Measurements from ENCODE around the gene LYST.
"Not testable (repeated sequence)": the region's sequence is repeated elsewhere in the genome, so short reads cannot be mapped to it uniquely, and the experiment has no call there.

LYST gene

DNA sequence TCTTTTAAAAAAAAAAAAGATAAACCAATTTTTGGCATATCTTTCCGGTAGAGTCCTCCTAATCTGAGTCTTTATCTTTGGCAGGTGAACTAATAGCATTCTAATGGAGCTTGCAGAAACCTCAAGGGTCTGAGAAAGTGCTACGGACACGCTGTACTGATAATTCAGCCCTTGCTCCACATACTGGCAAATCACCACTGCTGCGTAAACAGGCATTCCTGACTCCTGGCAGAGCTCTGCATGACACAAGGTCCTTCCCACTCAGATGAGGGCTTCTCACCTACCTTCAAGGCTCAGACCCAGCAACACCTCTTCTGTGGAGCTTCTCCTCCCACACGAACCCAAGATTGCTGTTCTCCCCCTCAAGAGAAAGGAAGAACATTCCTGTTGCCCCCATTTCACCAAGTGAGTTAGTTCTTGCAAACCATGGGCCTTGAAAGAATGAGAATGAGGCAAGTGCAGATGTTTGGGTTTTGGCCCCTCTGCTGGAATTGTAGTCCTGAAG, 48.0 kb downstream of the LYST start:
- no peak for DNase-seq

GRCh38 chr1:235817101-235817728, 49.5 kb downstream of the LYST start:
- no peak for DNase-seq

DNA sequence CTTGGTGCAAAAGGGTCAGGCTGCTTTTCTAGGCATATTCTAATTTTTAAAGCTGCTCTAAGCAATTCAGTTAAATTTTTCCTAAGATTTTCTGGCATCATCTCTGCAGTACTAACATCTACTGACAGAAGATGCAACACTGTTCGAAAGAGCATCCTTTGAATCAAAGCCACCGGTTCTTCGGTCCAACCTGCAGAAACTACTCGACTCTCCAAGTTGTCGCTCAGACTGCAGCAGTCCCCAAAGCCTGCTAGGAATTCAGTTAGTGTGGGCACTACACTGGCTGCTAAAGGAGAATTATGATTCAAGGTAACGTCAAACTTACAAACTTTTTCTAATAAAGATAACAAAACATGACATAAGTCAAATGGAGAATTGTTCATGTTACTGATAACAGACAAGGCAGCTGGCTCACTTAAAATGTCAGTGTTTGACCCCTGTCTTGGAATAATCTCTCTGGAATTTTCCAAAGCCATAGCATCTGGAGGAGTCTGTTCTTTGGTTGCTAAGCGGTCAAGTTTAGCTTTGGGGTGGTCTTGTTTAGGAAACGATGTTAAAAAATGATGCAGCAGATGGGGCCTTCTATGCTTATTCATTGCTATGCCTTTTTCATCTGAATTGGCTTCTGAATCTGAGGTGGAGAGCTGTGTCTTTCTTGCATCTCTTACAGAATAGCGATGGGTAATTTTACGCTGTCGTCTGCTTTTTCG, 56.9 kb downstream of the LYST start:
- DNase-seq = no peak

DNA sequence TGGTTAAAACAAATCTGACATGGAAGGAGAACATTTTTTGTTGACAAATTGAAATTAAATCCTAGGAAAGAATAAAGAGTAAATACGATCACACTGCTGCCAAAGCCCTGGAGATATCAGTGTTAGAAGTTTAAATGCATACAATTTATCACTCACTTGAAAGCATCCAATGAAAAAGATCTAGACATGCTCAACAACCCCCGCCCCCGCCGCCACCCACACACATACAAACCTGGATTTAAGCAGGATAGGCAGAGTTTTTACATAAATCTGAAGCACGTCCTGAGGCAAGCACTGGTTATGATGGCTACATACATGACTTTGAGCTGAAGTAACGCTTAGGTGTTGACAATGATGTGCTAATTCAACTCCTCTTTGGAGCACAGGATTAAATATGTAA, 58.5 kb downstream of the LYST start:
- DNase-seq = no peak

- DNase-seq = no peak
Observed at GRCh38 chr1:235806123-235806522, 60.6 kb downstream of the LYST start.

- no peak for DNase-seq
Observed at GRCh38 chr1:235802573-235803346, 63.9 kb downstream of the LYST start.

DNA sequence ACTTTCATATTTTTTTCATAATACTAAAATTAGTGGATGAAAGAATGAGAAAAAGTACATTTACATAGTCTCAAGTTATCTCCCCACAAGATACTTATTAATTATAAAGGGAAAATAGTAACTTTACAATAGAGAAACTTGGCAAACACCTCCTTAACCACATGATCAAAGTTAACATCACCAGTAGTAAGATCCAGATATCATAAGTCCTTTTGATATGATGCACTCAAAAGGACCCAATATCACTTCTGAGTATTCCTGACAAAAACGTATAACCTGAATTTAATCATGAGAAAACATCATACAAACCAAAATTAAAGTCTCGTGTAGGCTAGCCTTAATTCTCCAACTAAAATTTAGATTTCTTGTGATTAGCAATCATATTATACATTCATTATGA, 67.4 kb downstream of the LYST start:
- no peak for DNase-seq

DNA sequence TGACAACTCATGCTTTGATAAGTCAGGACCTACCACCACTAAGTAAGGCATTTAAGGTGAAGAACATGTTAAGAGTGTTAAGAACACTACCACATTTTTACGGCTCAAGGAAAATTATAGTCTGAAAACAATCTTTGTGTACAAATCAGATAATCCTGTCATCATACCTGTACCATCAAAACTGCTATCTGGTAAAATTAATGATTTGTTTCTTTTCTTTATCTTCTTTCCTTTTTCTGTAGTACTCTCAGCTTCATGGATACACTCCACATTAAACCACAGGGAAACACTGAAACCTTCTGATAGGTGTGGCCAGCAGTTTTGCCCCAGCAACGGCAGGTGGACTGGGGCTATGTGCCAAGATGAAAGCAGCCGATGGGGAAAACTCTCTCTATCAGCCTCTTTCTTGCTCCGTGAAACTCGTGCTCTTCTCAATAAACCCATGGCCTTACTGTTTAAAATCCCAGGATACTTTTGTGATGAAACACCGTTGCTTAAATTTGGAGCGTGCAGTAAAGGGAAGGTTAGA, 75.1 kb downstream of the LYST start:
- no peak for DNase-seq

DNA sequence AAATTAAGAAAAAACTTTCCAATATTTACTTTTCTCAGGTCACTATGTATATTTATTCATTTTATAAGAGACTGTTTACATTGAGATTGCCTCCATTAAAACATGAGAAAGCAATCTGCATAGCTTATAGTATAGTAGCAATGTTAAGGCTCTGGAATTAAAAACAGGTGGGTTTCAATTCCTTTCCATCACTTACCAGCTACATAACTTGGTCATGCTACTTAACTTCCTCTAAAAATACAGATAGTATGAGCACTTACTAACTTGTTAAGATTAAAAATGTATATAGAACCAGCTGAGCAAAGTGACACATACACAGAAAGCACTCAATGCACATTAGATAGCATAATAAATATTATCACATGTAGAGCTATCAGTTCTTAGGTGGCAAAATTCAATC, 76.6 kb downstream of the LYST start:
- no peak for DNase-seq

DNA sequence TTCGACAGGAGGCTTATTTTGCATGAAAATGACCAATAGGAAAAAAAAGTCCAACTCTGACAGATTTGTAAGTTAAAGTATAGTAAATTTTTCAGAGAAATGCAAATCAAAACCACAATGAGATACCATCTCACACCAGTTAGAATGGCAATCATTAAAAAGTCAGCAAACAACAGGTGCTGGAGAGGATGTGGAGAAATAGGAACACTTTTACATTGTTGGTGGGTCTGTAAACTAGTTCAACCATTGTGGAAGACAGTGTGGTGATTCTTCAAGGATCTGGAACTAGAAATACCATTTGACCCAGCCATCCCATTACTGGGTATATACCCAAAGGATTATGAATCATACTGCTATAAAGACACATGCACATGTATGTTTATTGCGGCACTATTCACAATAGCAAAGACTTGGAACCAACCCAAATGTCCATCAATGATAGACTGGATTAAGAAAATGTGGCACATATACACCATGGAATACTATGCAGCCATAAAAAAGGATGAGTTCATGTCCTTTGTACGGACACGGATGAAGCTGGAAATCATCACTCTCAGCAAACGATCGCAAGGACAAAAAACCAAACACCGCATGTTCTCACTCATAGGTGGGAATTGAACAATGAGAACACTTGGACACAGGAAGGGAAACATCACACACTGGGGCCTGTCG, 80.3 kb downstream of the LYST start:
- not testable (repeated sequence) for DNase-seq

DNA sequence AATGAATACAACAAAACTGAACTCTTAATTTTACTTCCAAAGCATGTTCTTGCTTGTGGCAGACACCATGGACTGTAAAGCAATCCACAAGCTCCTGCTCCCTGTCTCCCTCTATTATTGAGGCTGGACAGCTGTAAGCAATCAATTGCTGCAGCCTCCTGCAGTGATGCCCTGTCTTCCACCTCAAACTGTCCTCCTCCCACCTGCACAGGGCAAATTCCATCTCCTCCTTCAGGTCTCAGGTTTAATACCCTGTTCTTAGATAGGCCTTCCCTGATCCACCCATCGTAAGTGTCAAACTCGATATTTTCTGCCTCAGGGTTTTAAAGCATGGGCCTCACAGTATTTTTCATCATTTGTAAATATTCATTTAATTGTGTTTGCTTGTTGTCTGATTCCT, 81.8 kb downstream of the LYST start:
- no peak for DNase-seq

GRCh38 chr1:235783148-235783776, 83.4 kb downstream of the LYST start:
- no peak for DNase-seq

GRCh38 chr1:235782601-235783000, 84.1 kb downstream of the LYST start:
- no peak for DNase-seq

GRCh38 chr1:235781807-235782206, 84.9 kb downstream of the LYST start:
- DNase-seq = no peak

- DNase-seq = no peak
Observed at GRCh38 chr1:235779770-235780169, 86.9 kb downstream of the LYST start.

DNA sequence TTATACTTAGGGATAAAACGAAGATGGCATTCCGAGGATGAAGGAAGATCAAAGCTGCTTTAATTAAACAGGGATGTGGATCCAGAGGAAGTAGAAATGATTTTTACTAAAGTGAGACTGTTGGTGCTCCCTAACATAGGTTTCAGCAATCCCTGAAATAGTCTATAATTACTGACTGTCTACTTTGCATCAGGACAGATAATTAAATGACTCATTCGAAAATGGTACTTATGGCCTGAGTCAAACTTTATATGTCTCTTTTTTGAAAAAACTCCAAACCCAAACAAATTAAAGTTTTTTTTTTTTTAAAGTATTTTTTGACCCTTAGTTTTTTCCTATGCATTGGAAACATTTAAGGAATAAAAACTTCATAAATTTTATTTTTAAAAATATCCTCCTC, 90.3 kb downstream of the LYST start:
- DNase-seq = no peak

DNA sequence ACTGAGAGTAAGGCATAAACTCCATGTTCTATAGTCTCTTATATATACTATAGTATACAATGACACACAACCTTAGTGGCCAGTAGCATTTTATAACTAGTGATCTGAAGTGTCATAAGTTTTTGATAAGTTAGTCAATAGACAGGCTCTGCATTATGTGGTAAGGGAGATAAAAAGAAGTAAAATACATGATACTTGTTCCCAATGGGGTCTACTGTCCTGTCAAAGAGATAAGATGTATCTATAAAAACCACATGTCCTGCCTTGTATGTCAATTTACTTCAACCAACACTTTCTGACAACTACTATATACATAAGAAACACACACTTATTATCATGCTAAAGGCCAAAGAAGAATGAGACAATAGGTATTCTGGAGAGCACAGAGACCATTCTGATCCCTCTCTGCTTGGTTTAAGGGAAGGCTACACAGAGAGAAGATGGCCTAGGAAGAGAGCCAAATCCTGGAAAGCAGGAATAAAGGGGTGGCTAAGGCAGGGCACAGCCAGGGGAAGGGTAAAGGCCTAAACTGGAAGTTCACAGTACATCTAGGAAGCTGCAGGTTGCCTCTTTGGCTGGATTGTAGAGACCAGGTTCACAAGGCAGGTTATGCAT, 91.4 kb downstream of the LYST start:
- no peak for DNase-seq

DNA sequence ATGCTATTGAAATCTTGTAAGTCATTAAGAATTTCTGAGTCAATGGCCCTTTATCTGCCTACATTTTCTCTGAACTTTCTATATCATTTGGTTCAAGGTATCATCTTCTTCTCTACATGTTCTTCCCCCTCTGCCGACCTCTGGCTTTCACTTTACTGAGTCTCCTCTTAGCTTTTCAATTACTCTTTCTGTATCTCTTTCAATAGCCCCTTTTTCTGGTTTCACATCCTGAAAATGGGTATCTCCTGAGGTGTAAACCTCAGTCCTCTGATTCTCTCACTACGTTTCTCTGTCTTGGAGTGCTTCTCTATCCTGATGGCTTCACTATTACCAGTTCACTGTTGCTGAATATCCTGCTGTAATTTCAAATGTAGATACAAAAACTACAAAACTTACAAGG, 98.9 kb downstream of the LYST start:
- no peak for DNase-seq

DNA sequence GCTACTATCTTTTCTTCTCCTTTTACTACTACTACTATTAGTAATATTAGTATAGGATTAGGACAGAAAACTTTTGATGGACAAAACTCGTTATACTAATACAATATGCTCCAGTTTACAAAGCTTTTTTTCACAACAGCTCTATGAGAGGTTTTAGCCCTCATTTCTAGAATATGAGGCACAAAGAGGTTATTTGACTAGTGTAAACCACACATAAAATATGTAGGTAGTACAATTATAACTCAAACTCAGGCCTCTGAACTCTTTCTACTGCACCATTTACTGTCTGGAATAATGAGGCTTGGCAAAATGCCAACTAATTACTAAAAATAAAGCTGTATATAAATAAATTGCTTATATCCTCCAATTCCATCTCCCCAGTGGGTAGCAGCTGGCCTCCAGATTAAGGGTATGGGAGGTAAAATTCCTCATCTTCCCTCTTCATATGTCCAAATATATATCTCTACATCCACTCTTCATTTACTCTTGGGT, 99.9 kb downstream of the LYST start:
- no peak for DNase-seq

DNA sequence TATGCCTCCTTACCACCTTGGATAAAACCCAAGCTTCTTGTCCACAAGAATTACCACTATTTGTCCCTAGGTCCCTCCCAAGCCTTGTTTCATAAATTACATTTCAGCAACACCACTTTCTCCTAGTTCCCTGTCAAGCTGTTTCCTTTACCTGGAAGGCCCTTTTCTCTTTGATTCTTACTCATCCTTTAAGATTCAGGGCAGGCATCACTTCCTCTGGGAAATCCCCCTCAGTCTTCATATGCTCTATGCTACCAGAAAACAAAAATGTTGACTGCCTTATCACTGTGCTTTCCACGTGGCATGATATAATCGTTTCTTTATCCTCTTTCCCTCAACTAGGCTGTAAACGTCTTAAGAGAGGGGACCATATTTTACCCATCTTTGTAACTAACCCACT, 102.7 kb downstream of the LYST start:
- no peak for DNase-seq

- no peak for DNase-seq
Observed at GRCh38 chr1:235759336-235759735, 107.4 kb downstream of the LYST start.

- no peak for DNase-seq
Observed at GRCh38 chr1:235758931-235759330, 107.8 kb downstream of the LYST start.

All from stimulated activated CD4-positive, alpha-beta T cell treated with anti-CD3 and anti-CD28 coated beads, Interleukin-2, amount 100 ng/mL, for 48 hours (primary cell).